ENCODE measurements around the gene ZNF391. TPM values are rescaled to one million over a fixed set of nuclear protein-coding genes. Genes with fewer than 3 reads are reported as not detected.
A peak's percentile ranks its signal among the peaks of the same experiment; 100 is the strongest.
"Not testable (repeated sequence)": the region's sequence is repeated elsewhere in the genome, so short reads cannot be mapped to it uniquely, and the experiment has no call there.

ZNF391 gene
- total RNA-seq = 1 to 10 TPM; 1.1 to 1.9 TPM

DNA sequence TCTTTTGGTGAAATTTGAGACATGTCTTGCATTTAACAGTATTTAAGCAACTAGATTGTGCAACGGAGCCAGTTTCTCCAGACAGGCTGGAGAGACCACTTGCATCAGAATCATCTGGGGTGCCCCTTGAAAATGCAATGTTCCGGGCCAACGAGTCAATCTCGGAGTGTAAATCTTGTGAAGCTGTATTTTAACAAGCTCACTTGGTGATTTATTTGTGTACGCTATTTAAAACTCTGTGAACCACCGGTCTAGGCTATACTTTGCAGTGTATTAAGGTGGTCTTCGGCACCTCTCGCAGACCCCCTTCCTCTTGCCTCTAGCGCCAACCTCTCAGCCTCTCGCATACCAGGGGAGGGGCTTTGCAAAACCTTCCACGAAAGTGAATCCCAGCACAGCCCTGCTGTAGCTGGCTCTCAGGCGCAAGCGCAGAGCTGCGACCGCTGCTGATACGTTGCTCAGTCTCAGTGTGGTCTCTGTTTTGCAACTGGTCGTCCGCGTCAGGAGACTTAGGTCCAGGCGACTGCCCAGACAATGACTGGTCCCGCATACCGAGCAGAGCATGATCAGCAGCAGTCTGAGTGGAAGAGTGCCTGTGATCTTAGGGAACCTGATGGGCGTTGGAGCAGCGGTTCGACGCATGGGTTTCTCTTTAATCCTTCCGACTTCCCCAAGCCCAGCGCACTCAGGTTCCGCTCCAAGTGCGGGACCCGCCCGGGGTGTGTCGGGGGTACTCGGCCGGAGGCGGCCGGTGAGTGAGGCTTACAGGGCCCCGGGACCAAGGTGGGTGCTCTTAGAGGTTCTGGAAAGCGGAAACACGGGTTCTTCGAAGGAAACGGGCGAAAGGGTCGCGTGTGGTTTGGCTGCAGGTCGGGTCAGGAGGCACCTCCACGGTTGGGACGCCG, at the start of gene ZNF391:
ZNF391 (plus strand) TSS at position 467 of the 905 bp plus-strand sequence. CDS start 11,612 bp downstream, outside the sequence.
- POLR2A ChIA-PET = interaction anchor here (0.6 to 1.0 kb wide), 3 partner anchors 49 to 1477 kb away, joined by 3 to 4 read pairs (median 3); partner anchors contain the start of gene ZNF184
- H3K9me3 Mint-ChIP-seq (ENCODE audit: insufficient read depth) = peaks cover 4% of the 10 kb centered on the region
- H3K36me3 Mint-ChIP-seq (ENCODE audit: low read depth) = peaks cover 2% of the 10 kb centered on the region
- CTCF ChIA-PET = interaction anchor here (0.7 to 1.3 kb wide), 4 partner anchors 15 to 364 kb away, joined by 3 to 4 read pairs (median 3); no protein-coding TSS in a partner anchor
- H3K27me3 Mint-ChIP-seq (ENCODE audit: low read depth) = peaks cover 8% of the 10 kb centered on the region
- peak within 1 kb of the TSS; percentile 80 for H3K4me3 Mint-ChIP-seq
- ATAC-seq (peak; percentile 95), DNase-seq (peak; percentile 72)
- peaks cover 15% of the 10 kb centered on the region for H3K4me1 Mint-ChIP-seq (ENCODE audit: low read depth)
- H3K27ac Mint-ChIP-seq = peak within 1 kb of the TSS; percentile 90

DNA sequence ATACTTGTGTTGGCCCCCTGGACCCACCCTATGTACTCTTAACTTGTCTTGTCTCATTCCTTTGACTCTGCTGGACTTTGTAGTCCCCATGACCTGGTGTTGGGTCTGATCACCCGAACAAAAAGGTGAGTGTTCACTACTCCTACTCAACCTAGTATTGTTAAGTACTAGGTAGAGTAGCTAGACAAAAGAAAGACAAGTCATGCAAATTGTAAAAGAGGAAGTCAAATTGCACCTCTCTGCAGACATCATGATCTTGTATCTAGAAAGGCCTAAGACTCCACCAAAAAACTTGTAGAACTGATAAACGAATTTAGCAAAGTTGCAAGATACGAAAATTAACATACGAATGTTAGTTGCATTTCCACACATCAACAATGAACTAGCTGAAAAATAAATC, 35.7 kb upstream of the ZNF391 start:
- Mint-ChIP-seq H3K4me1 (ENCODE audit: low read depth) (no peaks in the 10 kb centered on the region), H3K36me3 (ENCODE audit: low read depth) (no peaks in the 10 kb centered on the region), H3K9me3 (ENCODE audit: insufficient read depth) (peaks cover 11% of the 10 kb centered on the region), H3K4me3 (no peak overlapping the region), H3K27me3 (ENCODE audit: low read depth) (peaks cover 3% of the 10 kb centered on the region), H3K27ac (no peak overlapping the region)
- no peak for ATAC-seq
- ChIA-PET CTCF (no interaction called here), POLR2A (no interaction called here)
- no peak for DNase-seq

DNA sequence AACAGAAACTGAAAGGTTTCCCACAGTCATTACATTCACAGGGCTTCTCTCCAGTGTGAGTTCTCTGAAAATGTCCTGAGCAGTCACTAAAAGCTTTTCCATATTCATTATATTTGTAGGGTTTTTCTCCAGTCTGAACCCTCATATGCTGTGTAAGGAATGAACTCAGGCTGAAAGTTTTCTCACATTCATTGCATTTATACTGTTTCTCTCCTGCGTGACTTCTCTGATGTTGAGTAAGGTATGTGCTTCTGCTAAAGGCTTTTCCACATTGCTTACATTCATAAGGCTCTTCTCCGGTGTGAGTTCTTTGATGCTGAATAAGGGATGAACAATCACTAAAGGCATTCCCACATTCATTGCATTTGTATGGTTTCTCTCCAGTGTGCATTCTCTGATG, 29.8 kb upstream of the ZNF391 start:
- no peak for DNase-seq
- H3K4me1 Mint-ChIP-seq (ENCODE audit: low read depth) = no peaks in the 10 kb centered on the region
- H3K36me3 Mint-ChIP-seq (ENCODE audit: low read depth) = peaks cover 6% of the 10 kb centered on the region
- H3K27ac Mint-ChIP-seq = no peak overlapping the region
- no peaks in the 10 kb centered on the region for H3K27me3 Mint-ChIP-seq (ENCODE audit: low read depth)
- peaks cover 37% of the 10 kb centered on the region for H3K9me3 Mint-ChIP-seq (ENCODE audit: insufficient read depth)
- ChIA-PET CTCF (no interaction called here), POLR2A (no interaction called here)
- no peak overlapping the region for H3K4me3 Mint-ChIP-seq
- ATAC-seq = no peak

DNA sequence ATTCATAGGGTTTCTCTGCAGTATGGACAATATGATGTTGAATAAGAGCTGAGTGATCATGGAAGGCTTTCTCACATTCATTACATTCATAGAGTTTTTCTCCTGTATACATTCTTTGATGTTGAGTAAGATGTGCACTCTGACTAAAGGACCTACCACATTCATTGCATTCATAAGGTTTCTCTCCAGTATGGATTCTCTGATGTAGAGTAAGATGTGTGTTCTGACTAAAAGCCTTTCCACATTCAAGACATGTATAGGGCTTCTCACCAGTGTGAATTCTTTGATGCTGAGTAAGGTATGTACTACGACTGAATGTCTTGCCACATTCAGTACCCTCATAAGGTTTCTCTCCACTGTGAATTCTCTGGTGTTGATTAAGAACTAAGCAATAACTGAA, 29.3 kb upstream of the ZNF391 start:
- DNase-seq (no peak), ATAC-seq (no peak)
- H3K4me1 Mint-ChIP-seq (ENCODE audit: low read depth) = no peaks in the 10 kb centered on the region
- peaks cover 6% of the 10 kb centered on the region for H3K36me3 Mint-ChIP-seq (ENCODE audit: low read depth)
- no peaks in the 10 kb centered on the region for H3K27me3 Mint-ChIP-seq (ENCODE audit: low read depth)
- no peak overlapping the region for H3K27ac Mint-ChIP-seq
- POLR2A ChIA-PET = no interaction called here
- CTCF ChIA-PET = no interaction called here
- H3K9me3 Mint-ChIP-seq (ENCODE audit: insufficient read depth) = peaks cover 37% of the 10 kb centered on the region
- no peak overlapping the region for H3K4me3 Mint-ChIP-seq

DNA sequence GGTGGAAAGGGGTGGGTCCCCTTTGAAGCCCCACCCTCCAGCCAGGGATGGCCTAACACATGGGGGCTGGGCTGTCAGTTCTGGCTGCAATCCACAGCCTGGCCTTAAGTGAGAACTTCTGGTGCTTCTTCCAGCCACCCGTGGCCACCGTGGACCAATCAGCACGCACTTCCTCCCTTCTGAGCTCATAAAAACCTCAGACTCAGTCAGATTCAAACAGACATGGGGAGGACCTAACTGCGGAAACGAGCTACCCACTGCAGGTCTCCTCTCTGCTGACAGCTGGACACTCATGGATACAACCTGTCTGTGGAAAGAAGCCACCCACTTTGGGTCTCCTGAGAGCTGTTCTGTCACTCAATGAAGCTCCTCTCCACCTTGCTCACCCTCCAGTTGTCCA, 20.4 kb upstream of the ZNF391 start:
- POLR2A ChIA-PET = no interaction called here
- Mint-ChIP-seq H3K4me3 (no peak overlapping the region), H3K27ac (no peak overlapping the region), H3K27me3 (ENCODE audit: low read depth) (no peaks in the 10 kb centered on the region), H3K4me1 (ENCODE audit: low read depth) (no peaks in the 10 kb centered on the region), H3K36me3 (ENCODE audit: low read depth) (peaks cover 7% of the 10 kb centered on the region), H3K9me3 (ENCODE audit: insufficient read depth) (peaks cover 5% of the 10 kb centered on the region)
- DNase-seq (no peak), ATAC-seq (no peak)
- CTCF ChIA-PET = interaction anchor here (1.1 kb wide), 1 partner anchor 56 kb away, joined by 3 read pairs; the partner anchor contains the start of gene POM121L2

DNA sequence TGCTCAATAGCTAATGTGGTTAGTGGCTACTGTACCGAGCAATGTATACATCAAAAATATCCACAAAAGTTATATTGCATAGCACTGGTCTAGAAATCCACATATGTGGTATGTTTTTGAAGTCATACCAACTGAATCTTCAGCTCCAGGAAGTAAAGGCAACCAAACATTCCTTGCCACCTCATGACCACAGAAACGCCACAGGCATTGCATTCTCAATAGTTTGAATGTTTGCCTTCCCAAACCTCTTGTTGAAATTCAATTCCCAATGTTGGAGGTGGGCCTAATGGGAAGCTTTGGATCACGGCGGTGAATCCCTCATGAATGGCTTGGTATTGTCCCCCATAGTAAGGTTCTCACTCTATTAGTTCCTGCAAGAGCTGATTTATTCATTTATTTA, 18.2 kb upstream of the ZNF391 start:
- Mint-ChIP-seq H3K27ac (no peak overlapping the region), H3K36me3 (ENCODE audit: low read depth) (peaks cover 9% of the 10 kb centered on the region), H3K4me3 (no peak overlapping the region), H3K27me3 (ENCODE audit: low read depth) (peaks cover 3% of the 10 kb centered on the region), H3K4me1 (ENCODE audit: low read depth) (peaks cover 15% of the 10 kb centered on the region), H3K9me3 (ENCODE audit: insufficient read depth) (peaks cover 5% of the 10 kb centered on the region)
- ChIA-PET CTCF (interaction anchor here (0.6 kb wide), 1 partner anchor 57 kb away, joined by 3 read pairs; no protein-coding TSS in a partner anchor), POLR2A (no interaction called here)
- ATAC-seq (no peak), DNase-seq (no peak)

DNA sequence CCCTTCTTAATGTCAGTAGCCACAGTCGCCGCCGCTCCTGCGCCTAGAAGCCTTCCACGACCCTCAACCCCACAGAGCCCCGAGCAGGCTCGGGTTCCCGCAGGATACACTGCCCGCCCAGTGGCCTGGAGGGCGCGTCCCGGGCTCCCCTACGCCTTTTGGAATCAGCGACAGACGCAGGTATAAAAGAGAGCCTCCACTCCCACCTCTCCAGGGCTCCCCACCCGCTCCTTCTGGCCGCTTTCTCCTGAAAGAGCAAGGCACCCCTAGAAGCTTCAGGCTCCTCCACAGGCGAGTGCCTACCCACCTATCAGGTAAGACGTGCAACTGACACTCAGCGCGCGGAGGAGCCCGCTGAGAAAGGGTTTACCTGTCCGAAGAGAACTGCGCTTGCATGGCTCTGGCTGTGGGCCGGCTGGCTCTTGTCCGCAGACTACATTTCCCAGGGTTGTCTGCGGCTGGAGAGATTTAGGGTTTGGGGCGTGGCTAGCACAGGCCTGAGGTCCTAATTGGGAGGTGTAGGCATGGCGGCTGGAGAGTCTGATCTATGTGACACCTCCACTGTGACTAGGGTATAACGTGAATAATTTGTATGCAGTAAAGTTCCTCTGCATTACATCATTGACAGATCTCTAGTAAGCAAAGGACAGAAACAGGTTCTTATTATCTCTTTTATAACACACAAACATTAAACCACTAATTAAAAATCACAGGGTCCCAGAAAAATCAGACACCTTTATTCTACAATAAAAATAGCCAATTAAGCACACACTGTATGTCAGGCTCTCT, 13.5 kb upstream of the ZNF391 start:
- H3K4me3 Mint-ChIP-seq = peak overlapping the region; percentile 79
- DNase-seq (peak; percentile 77), ATAC-seq (peak; percentile 99)
- CTCF ChIA-PET = no interaction called here
- POLR2A ChIA-PET = interaction anchor here (0.6 to 0.8 kb wide), 2 partner anchors 98 to 432 kb away, joined by 3 read pairs; partner anchors contain the start of gene ZNF184
- peaks cover 3% of the 10 kb centered on the region for H3K27me3 Mint-ChIP-seq (ENCODE audit: low read depth)
- peaks cover 4% of the 10 kb centered on the region for H3K36me3 Mint-ChIP-seq (ENCODE audit: low read depth)
- H3K9me3 Mint-ChIP-seq (ENCODE audit: insufficient read depth) = no peaks in the 10 kb centered on the region
- H3K27ac Mint-ChIP-seq = peak overlapping the region; percentile 55
- peaks cover 22% of the 10 kb centered on the region for H3K4me1 Mint-ChIP-seq (ENCODE audit: low read depth)

DNA sequence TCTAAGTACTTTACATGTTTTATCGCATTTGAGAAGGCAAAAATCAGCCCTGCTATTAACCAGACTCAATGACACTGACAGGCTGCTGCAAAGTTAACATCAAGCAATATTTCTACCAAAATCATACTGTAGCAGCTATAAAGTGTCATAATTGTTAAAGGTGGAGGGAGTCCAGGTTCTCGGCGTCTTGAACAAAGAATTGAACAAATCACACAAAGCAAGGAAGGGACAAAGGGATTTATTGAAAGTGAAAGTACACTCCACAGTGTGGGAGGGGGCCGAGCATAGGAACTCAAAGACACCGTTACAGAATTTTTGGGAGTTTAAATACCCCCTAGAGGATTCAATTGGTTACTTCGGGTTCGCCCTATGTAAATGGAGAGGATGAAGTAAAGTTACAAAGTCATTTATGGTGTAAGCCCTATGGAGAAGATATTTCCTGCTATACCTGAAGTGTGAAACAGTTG, 12.9 kb upstream of the ZNF391 start:
- Mint-ChIP-seq H3K9me3 (ENCODE audit: insufficient read depth) (no peaks in the 10 kb centered on the region), H3K4me1 (ENCODE audit: low read depth) (peaks cover 22% of the 10 kb centered on the region), H3K27ac (peak overlapping the region; percentile 79), H3K36me3 (ENCODE audit: low read depth) (peaks cover 4% of the 10 kb centered on the region), H3K4me3 (peak overlapping the region; percentile 79), H3K27me3 (ENCODE audit: low read depth) (peaks cover 3% of the 10 kb centered on the region)
- ChIA-PET CTCF (no interaction called here), POLR2A (interaction anchor here (0.8 kb wide), 1 partner anchor 97 kb away, joined by 3 read pairs; the partner anchor contains the start of gene ZNF184)
- DNase-seq (no peak), ATAC-seq (no peak)

DNA sequence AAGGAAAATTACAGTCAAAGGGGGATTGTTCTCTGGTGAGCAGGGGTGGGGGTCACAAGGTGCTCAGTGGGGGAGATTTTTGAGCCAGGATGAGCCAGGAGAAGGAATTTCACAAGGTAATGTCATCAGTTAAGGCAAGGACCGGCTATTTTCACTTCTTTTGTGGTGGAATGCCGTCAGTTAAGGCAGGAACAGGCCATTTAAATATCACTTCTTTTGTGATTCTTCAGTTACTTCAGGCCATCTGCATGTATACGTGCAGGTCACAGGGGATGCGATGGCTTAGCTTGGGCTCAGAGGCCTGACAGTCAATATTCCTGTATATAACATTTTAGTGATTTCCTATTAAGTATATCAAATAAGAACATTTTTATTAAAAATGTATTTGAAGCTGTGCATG, 10.2 kb upstream of the ZNF391 start:
- DNase-seq = not testable (repeated sequence)

DNA sequence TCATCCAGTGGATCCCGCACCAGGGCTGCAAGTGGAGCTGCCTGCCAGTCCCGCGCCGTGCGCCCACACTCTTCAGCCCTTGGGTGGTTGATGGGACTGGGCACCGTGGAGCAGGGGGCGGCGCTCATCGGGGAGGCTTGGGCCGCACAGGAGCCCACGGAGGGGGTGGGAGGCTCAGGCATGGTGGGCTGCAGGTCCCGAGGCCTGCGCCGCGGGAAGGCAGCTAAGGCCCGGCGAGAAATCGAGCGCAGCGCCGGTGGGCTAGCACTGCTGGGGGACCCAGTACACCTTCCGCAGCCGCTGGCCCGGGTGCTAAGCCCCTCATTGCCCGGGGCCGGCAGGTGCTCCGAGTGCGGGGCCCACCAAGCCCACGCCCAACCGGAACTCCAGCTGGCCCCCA, 7.6 kb upstream of the ZNF391 start:
- H3K27me3 Mint-ChIP-seq (ENCODE audit: low read depth); H3K4me1 Mint-ChIP-seq (ENCODE audit: low read depth); H3K36me3 Mint-ChIP-seq (ENCODE audit: low read depth); ATAC-seq; POLR2A ChIA-PET; DNase-seq; H3K4me3 Mint-ChIP-seq; H3K27ac Mint-ChIP-seq; CTCF ChIA-PET: not testable (repeated sequence)
- peaks cover 12% of the 10 kb centered on the region for H3K9me3 Mint-ChIP-seq (ENCODE audit: insufficient read depth)

More for the DNA sequence above, 10.2 kb upstream of the ZNF391 start:
- peaks cover 22% of the 10 kb centered on the region for H3K4me1 Mint-ChIP-seq (ENCODE audit: low read depth)
- H3K36me3 Mint-ChIP-seq (ENCODE audit: low read depth); H3K4me3 Mint-ChIP-seq; ATAC-seq; H3K27me3 Mint-ChIP-seq (ENCODE audit: low read depth); POLR2A ChIA-PET; CTCF ChIA-PET; H3K9me3 Mint-ChIP-seq (ENCODE audit: insufficient read depth); H3K27ac Mint-ChIP-seq: not testable (repeated sequence)

DNA sequence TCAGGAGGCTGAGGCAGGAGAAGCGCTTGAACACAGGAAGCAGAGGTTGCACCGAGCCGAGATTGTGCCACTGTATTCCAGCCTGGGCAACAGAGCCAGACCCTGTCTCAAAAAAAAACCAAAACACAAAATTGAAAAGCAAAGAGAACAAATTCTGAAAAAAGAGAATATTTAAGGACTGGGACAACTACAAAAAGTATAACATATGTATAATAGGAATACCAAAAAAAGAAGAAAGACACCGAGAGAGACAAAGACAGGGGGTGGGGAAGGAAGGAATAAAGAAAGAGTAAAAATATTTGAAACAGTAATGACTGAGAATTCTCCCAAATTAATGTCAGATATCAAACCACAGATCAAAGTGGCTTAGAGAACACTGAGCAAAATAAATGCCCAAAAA, 5.5 kb upstream of the ZNF391 start:
- H3K4me1 Mint-ChIP-seq (ENCODE audit: low read depth) = peaks cover 2% of the 10 kb centered on the region
- no peak overlapping the region for H3K27ac Mint-ChIP-seq
- peaks cover 12% of the 10 kb centered on the region for H3K9me3 Mint-ChIP-seq (ENCODE audit: insufficient read depth)
- H3K4me3 Mint-ChIP-seq = no peak overlapping the region
- ATAC-seq (no peak), DNase-seq (no peak)
- no peaks in the 10 kb centered on the region for H3K36me3 Mint-ChIP-seq (ENCODE audit: low read depth)
- ChIA-PET POLR2A (no interaction called here), CTCF (no interaction called here)
- peaks cover 8% of the 10 kb centered on the region for H3K27me3 Mint-ChIP-seq (ENCODE audit: low read depth)

DNA sequence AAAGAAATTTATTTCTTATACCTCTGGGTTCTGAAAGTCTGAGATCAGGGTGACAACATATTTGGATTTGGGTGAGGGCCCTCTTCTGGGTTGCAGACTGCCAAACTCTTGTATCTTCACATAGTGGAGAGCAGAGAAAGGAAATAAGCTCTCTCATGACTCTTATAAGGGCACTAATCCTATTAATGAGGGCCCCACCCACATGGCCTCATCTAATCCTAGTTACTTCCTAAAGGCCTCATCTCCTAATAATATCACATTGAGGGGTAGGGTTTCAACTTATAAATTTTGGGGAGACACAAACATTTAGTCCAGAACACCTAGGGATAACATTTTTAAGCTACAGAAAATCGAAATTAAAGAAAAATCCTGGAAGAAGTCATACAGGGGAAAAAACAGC, 5.1 kb upstream of the ZNF391 start:
- peaks cover 5% of the 10 kb centered on the region for H3K4me1 Mint-ChIP-seq (ENCODE audit: low read depth)
- H3K9me3 Mint-ChIP-seq (ENCODE audit: insufficient read depth) = peaks cover 12% of the 10 kb centered on the region
- POLR2A ChIA-PET = no interaction called here
- CTCF ChIA-PET = no interaction called here
- H3K27me3 Mint-ChIP-seq (ENCODE audit: low read depth) = peaks cover 8% of the 10 kb centered on the region
- DNase-seq (no peak), ATAC-seq (no peak)
- no peak overlapping the region for H3K27ac Mint-ChIP-seq
- H3K4me3 Mint-ChIP-seq = no peak overlapping the region
- no peaks in the 10 kb centered on the region for H3K36me3 Mint-ChIP-seq (ENCODE audit: low read depth)
